Measurements from ENCODE around the gene CDC42EP1.
"Not testable (repeated sequence)": the region's sequence is repeated elsewhere in the genome, so short reads cannot be mapped to it uniquely, and the experiment has no call there.

Gene CDC42EP1

GRCh38 chr22:37559901-37560607 is at the start of gene CDC42EP1:
TSS of gene CDC42EP1 (plus strand) at chr22:37560480. CDS start at chr22:37566350, 5,870 bp downstream.
- no peak for DNase-seq (ENCODE audit: low read depth in 2 of 2)

GRCh38 chr22:37511395-37512104 is 48.7 kb upstream of the CDC42EP1 start:
- DNase-seq (ENCODE audit: low read depth in 2 of 2): no peak

- no peak for DNase-seq (ENCODE audit: low read depth in 2 of 2)
These were observed 45.7 kb upstream of the CDC42EP1 start for GRCh38 chr22:37514526-37515051.

- DNase-seq (ENCODE audit: low read depth in 2 of 2): no peak
These were observed 44.4 kb upstream of the CDC42EP1 start for GRCh38 chr22:37515901-37516300.

- DNase-seq (ENCODE audit: low read depth in 2 of 2): no peak
These were observed 43.8 kb upstream of the CDC42EP1 start for GRCh38 chr22:37516456-37516855.

- DNase-seq (ENCODE audit: low read depth in 2 of 2): no peak
These were observed 42.3 kb upstream of the CDC42EP1 start for GRCh38 chr22:37517826-37518450.

- no peak for DNase-seq (ENCODE audit: low read depth in 2 of 2)
These were observed 41.6 kb upstream of the CDC42EP1 start for GRCh38 chr22:37518509-37519267.

GRCh38 chr22:37519268-37520195 is 40.7 kb upstream of the CDC42EP1 start, which contains the start of gene CARD10:
TSS of gene CARD10 (minus strand) at chr22:37519415. CDS start at chr22:37519200, 215 bp downstream.
- no peak for DNase-seq (ENCODE audit: low read depth in 2 of 2)

- no peak for DNase-seq (ENCODE audit: low read depth in 2 of 2)
These were observed 39.5 kb upstream of the CDC42EP1 start for GRCh38 chr22:37520776-37521191.

GRCh38 chr22:37521236-37521739 is 39.0 kb upstream of the CDC42EP1 start:
- DNase-seq (ENCODE audit: low read depth in 2 of 2): no peak

GRCh38 chr22:37522482-37522881 is 37.8 kb upstream of the CDC42EP1 start:
- no peak for DNase-seq (ENCODE audit: low read depth in 2 of 2)

GRCh38 chr22:37525073-37525745 is 35.1 kb upstream of the CDC42EP1 start:
- peak in 1 of 2 experiments; percentile 54 for DNase-seq (ENCODE audit: low read depth in 2 of 2)

GRCh38 chr22:37525746-37526350 is 34.4 kb upstream of the CDC42EP1 start:
- no peak for DNase-seq (ENCODE audit: low read depth in 2 of 2)

GRCh38 chr22:37526376-37526775 is 33.9 kb upstream of the CDC42EP1 start:
- no peak for DNase-seq (ENCODE audit: low read depth in 2 of 2)

- DNase-seq (ENCODE audit: low read depth in 2 of 2): not testable (repeated sequence)
These were observed 33.1 kb upstream of the CDC42EP1 start for GRCh38 chr22:37527081-37527752.

GRCh38 chr22:37527952-37528351 is 32.3 kb upstream of the CDC42EP1 start:
- DNase-seq (ENCODE audit: low read depth in 2 of 2): not testable (repeated sequence)

- no peak for DNase-seq (ENCODE audit: low read depth in 2 of 2)
These were observed 30.5 kb upstream of the CDC42EP1 start for GRCh38 chr22:37529652-37530345.

- DNase-seq (ENCODE audit: low read depth in 2 of 2): peak; percentile 47 to 51
These were observed 26.3 kb upstream of the CDC42EP1 start for GRCh38 chr22:37533995-37534394.

Measured in fibroblast of skin of left biceps (primary cell).